ENCODE results near the gene RNF224.

- TF ChIP-seq CTCF (IDR thresholded peaks at IDR 0.05; ENCODE audit: borderline replicate concordance, extremely low read depth, low read length, poor library complexity, severe bottlenecking): no peak
- no peak for TF ChIP-seq EZH2 (IDR thresholded peaks at IDR 0.05; ENCODE audit: borderline replicate concordance, low read depth, low read length, severe bottlenecking)
Observed at GRCh38 chr9:137220317-137221094, 6.8 kb upstream of the RNF224 start.

Data from DND-41 (cell line).